SW 1271 (cell line): Measurements from ENCODE around the gene ZW10.
"Not testable (repeated sequence)": the region's sequence is repeated elsewhere in the genome, so short reads cannot be mapped to it uniquely, and the experiment has no call there.

Experiments
- DNase-seq, 2 experiments: peaks; one replicate each; lab custom pipeline; 2025; lab: John Stamatoyannopoulos, UW

ZW10 gene

GRCh38 chr11:113763040-113763439, 10.5 kb downstream of the ZW10 start:
- not testable (repeated sequence) for DNase-seq

GRCh38 chr11:113760241-113760640, 13.3 kb downstream of the ZW10 start:
- no peak for DNase-seq

- DNase-seq = no peak
Observed at GRCh38 chr11:113752932-113753331, 20.6 kb downstream of the ZW10 start.

- no peak for DNase-seq
Observed at GRCh38 chr11:113736323-113736722, 37.2 kb downstream of the ZW10 start.

- no peak for DNase-seq
Observed at GRCh38 chr11:113732092-113732491, 41.4 kb downstream of the ZW10 start.

GRCh38 chr11:113730887-113731726, 42.4 kb downstream of the ZW10 start:
- peak in 1 of 2 experiments; percentile 10 for DNase-seq

- DNase-seq = no peak
Observed at GRCh38 chr11:113729456-113729855, 44.0 kb downstream of the ZW10 start.

- no peak for DNase-seq
Observed at GRCh38 chr11:113728814-113729213, 44.7 kb downstream of the ZW10 start.

- no peak for DNase-seq
Observed at GRCh38 chr11:113725913-113726312, 47.6 kb downstream of the ZW10 start.

GRCh38 chr11:113725407-113725806, 48.1 kb downstream of the ZW10 start:
- no peak for DNase-seq

- DNase-seq = no peak
Observed at GRCh38 chr11:113724778-113725177, 48.7 kb downstream of the ZW10 start.

GRCh38 chr11:113723787-113724186, 49.7 kb downstream of the ZW10 start:
- DNase-seq = no peak

GRCh38 chr11:113722934-113723333, 50.6 kb downstream of the ZW10 start:
- DNase-seq = no peak

- no peak for DNase-seq
Observed at GRCh38 chr11:113722221-113722620, 51.3 kb downstream of the ZW10 start.

GRCh38 chr11:113721462-113722066, 51.9 kb downstream of the ZW10 start:
- no peak for DNase-seq

- not testable (repeated sequence) for DNase-seq
Observed at GRCh38 chr11:113720478-113720877, 53.0 kb downstream of the ZW10 start.

GRCh38 chr11:113715882-113716625, 57.4 kb downstream of the ZW10 start:
- no peak for DNase-seq

- DNase-seq = no peak
Observed at GRCh38 chr11:113715273-113715672, 58.2 kb downstream of the ZW10 start.

GRCh38 chr11:113710989-113711388, 62.5 kb downstream of the ZW10 start:
- DNase-seq = no peak

- no peak for DNase-seq
Observed at GRCh38 chr11:113705871-113706655, 67.4 kb downstream of the ZW10 start, which contains the start of gene TMPRSS5. TMPRSS5 (minus strand) TSS chr11:113706308; CDS start chr11:113706224, 84 bp downstream.

- not testable (repeated sequence) for DNase-seq
Observed at GRCh38 chr11:113703551-113703950, 69.9 kb downstream of the ZW10 start.

- DNase-seq = no peak
Observed at GRCh38 chr11:113701491-113701890, 72.0 kb downstream of the ZW10 start.
